ENCODE results near the gene NABP1.

NABP1 gene

DNA sequence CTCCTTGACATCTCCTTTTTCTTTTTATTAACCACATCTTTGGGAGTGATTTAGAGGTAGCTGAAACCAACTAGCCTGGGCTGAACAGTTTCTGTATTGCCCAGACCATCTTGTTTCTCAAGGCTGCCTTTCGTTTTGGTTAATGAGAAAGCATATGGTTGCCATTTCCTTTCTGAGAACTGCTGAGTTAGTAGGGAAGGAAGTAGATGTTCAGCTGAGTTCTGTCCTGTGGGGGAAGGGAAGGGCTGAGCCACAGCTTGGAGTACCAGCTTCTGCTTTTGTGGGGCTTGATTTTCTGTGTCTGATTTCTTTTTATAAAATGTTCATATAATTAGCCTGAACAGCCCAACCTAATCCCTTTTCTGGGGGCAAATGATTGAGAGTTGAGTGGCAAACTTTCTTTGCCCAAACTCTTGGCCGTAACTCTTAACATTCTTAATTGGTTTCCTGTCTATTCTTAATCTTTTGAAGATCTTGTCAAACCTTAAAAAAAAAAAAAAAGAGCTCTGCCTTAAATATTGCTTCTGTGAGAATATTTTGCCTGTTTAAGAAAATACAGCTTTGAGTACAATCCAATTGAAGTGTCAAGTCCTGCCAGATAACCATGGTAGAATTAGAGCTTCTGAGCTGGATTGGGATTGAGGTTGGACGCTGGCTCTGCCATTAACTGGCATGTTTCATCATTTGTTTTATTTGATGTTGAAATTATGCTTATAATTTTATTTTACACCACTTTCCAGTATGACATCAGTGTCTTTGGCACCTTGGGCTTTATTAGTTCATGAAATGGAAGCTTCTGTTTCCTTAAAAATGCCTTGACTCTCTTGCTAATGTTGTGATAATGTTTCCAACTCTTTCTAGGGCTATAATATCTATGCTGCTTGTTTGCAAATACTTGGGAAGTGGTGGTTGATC lies 1.9 kb upstream of the NABP1 start:
- TF ChIP-seq SPI1 (IDR thresholded peaks at IDR 0.05; ENCODE audit: borderline replicate concordance, low read depth) (peak; percentile 91), GABPA (IDR thresholded peaks at IDR 0.05; ENCODE audit: low read depth) (0 out of 2 replicates have a peak, but pooled peaks have one; percentile 46), POLR2AphosphoS5 (IDR thresholded peaks at IDR 0.05; ENCODE audit: low read depth) (peak; percentile 75)
- TF ChIP-seq, protein P1, sequence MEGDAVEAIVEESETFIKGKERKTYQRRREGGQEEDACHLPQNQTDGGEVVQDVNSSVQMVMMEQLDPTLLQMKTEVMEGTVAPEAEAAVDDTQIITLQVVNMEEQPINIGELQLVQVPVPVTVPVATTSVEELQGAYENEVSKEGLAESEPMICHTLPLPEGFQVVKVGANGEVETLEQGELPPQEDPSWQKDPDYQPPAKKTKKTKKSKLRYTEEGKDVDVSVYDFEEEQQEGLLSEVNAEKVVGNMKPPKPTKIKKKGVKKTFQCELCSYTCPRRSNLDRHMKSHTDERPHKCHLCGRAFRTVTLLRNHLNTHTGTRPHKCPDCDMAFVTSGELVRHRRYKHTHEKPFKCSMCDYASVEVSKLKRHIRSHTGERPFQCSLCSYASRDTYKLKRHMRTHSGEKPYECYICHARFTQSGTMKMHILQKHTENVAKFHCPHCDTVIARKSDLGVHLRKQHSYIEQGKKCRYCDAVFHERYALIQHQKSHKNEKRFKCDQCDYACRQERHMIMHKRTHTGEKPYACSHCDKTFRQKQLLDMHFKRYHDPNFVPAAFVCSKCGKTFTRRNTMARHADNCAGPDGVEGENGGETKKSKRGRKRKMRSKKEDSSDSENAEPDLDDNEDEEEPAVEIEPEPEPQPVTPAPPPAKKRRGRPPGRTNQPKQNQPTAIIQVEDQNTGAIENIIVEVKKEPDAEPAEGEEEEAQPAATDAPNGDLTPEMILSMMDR (IDR thresholded peaks at IDR 0.05; ENCODE audit: insufficient read depth, low read length): no peak
- TF ChIP-seq, protein P2, sequence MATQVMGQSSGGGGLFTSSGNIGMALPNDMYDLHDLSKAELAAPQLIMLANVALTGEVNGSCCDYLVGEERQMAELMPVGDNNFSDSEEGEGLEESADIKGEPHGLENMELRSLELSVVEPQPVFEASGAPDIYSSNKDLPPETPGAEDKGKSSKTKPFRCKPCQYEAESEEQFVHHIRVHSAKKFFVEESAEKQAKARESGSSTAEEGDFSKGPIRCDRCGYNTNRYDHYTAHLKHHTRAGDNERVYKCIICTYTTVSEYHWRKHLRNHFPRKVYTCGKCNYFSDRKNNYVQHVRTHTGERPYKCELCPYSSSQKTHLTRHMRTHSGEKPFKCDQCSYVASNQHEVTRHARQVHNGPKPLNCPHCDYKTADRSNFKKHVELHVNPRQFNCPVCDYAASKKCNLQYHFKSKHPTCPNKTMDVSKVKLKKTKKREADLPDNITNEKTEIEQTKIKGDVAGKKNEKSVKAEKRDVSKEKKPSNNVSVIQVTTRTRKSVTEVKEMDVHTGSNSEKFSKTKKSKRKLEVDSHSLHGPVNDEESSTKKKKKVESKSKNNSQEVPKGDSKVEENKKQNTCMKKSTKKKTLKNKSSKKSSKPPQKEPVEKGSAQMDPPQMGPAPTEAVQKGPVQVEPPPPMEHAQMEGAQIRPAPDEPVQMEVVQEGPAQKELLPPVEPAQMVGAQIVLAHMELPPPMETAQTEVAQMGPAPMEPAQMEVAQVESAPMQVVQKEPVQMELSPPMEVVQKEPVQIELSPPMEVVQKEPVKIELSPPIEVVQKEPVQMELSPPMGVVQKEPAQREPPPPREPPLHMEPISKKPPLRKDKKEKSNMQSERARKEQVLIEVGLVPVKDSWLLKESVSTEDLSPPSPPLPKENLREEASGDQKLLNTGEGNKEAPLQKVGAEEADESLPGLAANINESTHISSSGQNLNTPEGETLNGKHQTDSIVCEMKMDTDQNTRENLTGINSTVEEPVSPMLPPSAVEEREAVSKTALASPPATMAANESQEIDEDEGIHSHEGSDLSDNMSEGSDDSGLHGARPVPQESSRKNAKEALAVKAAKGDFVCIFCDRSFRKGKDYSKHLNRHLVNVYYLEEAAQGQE (IDR thresholded peaks at IDR 0.05; ENCODE audit: insufficient replicate concordance, low read depth): no peak
- peak overlapping the region; percentile 91 for H3K27ac ChIP-seq (replicated peaks)
- H3K27me3 ChIP-seq (ENCODE audit: insufficient read depth, poor library complexity, severe bottlenecking): no peaks in the 10 kb centered on the region
- DNase-seq (ENCODE audit: low read depth in 1 of 2, low spot score in 1 of 2): peak in 1 of 2 experiments; percentile 93
- no peak overlapping the region for H3K4me3 ChIP-seq (replicated peaks; ENCODE audit: insufficient read depth, low read length)

DNA sequence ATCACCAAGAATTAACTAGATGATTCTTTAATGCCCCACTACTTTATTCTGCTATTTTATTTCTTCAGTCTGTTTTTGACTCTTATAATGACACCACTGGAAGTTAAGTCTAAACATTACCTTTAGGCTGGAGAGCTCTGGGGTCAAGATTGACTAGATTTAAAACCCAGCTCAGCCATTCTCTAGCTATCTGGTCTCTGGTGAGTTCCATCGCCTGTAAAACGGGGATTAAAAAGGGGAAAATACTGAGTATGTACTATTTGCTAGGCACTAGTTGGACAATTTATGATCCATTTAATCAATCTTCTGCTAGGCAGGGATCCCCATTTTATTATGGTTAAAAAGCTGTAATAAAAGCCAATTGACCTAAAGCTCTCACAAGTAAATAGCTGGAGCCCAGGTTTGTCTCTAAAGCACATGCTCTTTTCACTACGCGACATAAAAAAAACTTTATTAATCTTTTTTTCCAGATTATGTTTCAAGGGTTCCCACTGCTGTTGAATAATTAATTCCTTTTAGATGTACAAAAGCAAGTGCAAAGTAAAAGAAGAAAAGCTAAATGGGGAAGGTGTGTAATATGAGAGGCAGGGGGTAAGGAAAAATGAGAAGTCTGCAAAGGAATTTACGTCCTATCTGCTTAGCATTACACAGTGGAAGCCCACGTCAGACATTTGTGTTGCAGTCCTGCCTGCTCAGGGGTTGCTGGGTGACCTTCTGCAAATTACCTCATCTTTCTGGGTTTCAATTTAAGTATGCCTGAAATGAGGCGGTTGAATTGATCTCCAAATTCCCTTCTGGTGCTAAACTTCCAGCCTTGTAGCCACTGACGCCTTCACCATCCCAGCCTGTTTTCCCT lies 918 bp upstream of the NABP1 start:
- TF ChIP-seq SPI1 (IDR thresholded peaks at IDR 0.05; ENCODE audit: borderline replicate concordance, low read depth) (peak; percentile 39; the same call in 1 of the 2 replicates), GABPA (IDR thresholded peaks at IDR 0.05; ENCODE audit: low read depth) (no peak)
- Histone ChIP-seq H3K4me3 (replicated peaks; ENCODE audit: insufficient read depth, low read length) (peak overlapping the region; percentile 58), H3K27me3 (ENCODE audit: insufficient read depth, poor library complexity, severe bottlenecking) (no peaks in the 10 kb centered on the region), H3K27ac (replicated peaks) (peak overlapping the region; percentile 91)
- peak in 1 of 2 experiments; percentile 82 for DNase-seq (ENCODE audit: low read depth in 1 of 2, low spot score in 1 of 2)

- TF ChIP-seq, protein P2 (IDR thresholded peaks at IDR 0.05; ENCODE audit: insufficient replicate concordance, low read depth): no peak
- TF ChIP-seq POLR2AphosphoS5 (IDR thresholded peaks at IDR 0.05; ENCODE audit: low read depth): no peak; the same call in 1 of the 2 replicates
- TF ChIP-seq, protein P1 (IDR thresholded peaks at IDR 0.05; ENCODE audit: insufficient read depth, low read length): no peak
- no peak for TF ChIP-seq GABPA (IDR thresholded peaks at IDR 0.05; ENCODE audit: low read depth)
- no peak; the same call in 1 of the 2 replicates for TF ChIP-seq SPI1 (IDR thresholded peaks at IDR 0.05; ENCODE audit: borderline replicate concordance, low read depth)
- peak overlapping the region; percentile 91 for H3K27ac ChIP-seq (replicated peaks)
- peak in 1 of 2 experiments; percentile 48 for DNase-seq (ENCODE audit: low read depth in 1 of 2, low spot score in 1 of 2)
- H3K4me3 ChIP-seq (replicated peaks; ENCODE audit: insufficient read depth, low read length): peak overlapping the region; percentile 68
- H3K27me3 ChIP-seq (ENCODE audit: insufficient read depth, poor library complexity, severe bottlenecking): no peaks in the 10 kb centered on the region
These were observed 633 bp downstream of the NABP1 start for GRCh38 chr2:191678437-191679100.
